Measurements from ENCODE around the gene STXBP1. TPM values are rescaled to one million over a fixed set of nuclear protein-coding genes. Genes with fewer than 3 reads are reported as not detected.

The STXBP1 gene
- total RNA-seq, 4 donors from 2014 or later = 47.0 to 81.0 (median 66.4) TPM

DNA sequence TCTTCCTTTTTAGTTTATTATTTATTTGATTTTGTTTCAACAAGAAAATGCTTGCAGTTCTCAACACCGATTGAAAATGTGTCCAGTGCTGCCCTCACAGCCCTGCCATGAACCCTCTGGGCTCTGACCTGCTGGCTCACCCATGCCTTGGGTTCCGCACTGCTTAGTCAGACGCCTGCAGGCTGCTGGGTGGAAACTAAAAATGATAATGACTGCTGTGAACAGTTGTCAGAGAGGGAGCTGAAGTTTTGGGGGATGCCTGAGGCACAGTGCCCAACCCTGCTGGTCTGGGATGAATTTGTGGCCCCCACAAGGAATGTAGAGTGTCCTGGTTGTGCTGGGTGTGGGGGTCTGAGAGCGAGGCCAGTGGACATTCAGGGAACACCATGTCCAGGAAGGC lies 72.5 kb downstream of the STXBP1 start:
- TF ChIP-seq, protein P1, sequence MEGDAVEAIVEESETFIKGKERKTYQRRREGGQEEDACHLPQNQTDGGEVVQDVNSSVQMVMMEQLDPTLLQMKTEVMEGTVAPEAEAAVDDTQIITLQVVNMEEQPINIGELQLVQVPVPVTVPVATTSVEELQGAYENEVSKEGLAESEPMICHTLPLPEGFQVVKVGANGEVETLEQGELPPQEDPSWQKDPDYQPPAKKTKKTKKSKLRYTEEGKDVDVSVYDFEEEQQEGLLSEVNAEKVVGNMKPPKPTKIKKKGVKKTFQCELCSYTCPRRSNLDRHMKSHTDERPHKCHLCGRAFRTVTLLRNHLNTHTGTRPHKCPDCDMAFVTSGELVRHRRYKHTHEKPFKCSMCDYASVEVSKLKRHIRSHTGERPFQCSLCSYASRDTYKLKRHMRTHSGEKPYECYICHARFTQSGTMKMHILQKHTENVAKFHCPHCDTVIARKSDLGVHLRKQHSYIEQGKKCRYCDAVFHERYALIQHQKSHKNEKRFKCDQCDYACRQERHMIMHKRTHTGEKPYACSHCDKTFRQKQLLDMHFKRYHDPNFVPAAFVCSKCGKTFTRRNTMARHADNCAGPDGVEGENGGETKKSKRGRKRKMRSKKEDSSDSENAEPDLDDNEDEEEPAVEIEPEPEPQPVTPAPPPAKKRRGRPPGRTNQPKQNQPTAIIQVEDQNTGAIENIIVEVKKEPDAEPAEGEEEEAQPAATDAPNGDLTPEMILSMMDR (IDR thresholded peaks at IDR 0.05) = no peak
- ATAC-seq (ENCODE audit: low FRiP score) = no peak
- DNase-seq (ENCODE audit: low spot score) = no peak

DNA sequence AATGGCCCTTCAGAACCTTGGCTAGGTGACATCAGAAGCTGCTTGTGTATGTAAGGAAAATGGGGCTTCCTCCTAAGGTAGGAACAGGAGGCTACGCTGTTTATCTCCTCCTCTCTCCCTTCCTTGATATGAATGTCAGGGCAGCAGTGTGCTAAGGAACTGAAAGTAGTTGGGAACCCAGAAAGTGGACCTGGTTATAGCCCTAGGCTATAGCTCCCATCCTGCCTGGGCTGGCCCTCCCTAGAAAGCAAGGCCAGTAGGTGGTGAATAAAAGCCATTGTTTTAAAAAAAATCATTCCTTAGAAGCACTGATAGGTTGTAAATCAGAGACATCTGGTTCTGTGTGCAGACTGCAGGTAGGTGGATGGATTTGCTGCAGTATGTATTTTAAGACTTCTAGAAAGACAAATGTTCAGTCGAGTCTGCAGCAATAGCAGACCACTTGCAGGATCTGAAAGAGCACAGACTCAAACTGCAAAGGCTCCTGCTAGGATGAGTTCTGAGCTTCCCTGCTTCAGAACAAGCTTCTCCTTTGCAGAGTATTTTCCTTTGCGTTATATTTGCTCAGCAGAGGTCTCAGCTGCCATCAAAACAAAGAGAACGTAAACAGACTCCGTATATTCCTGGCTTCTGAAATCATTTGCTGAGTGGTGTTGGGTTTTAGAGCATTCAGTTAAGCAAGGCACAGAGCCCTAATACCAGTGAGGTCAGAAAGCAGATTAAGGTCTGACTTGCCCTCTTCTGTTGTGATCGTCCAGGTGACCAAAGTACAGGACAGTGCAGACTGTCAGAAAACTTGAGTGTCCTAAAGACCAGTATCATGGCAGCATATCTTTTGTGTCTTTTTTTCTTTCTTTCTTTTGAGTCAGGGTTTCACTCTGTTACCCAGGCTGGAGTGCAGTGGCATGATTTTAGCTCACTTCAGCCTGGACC lies 74.7 kb downstream of the STXBP1 start:
- ATAC-seq (ENCODE audit: low FRiP score) (no peak), DNase-seq (ENCODE audit: low spot score) (no peak)
- TF ChIP-seq, protein P1 (IDR thresholded peaks at IDR 0.05) = no peak

DNA sequence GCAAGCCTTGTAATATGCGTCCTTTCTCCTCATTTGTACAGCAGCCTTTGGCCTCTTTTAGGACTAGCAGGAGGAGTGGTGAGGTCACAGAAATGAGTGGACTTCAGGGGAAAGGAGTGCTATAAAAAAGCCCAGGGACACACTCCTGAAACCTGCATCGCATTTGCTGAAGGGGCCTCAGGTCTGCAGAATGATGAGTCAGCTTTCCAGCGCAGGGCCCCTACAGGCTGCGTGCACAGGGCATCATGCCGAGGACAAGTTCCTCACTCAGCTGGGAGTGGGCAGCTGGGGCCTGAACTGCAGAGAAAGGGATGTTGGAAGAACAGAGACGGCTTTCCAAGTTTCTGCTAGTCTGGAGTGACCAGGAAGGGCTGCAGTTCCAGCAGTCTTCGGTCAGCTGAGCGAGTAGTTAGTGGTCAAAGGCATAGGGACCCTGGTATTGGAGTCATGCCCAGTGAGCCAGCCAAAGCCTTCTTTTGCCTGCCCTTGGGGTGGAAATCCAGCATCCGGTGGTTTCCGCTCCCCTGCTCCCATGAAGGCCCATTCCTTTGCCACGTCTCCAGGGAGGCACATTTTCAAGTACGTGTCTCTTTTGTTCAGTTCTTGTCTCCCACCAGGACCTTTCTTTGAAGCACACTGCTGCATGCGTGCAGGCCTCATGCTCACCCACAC lies 77.4 kb downstream of the STXBP1 start:
- ATAC-seq (ENCODE audit: low FRiP score) = no peak
- TF ChIP-seq, protein P1 (IDR thresholded peaks at IDR 0.05) = no peak
- DNase-seq (ENCODE audit: low spot score) = no peak

DNA sequence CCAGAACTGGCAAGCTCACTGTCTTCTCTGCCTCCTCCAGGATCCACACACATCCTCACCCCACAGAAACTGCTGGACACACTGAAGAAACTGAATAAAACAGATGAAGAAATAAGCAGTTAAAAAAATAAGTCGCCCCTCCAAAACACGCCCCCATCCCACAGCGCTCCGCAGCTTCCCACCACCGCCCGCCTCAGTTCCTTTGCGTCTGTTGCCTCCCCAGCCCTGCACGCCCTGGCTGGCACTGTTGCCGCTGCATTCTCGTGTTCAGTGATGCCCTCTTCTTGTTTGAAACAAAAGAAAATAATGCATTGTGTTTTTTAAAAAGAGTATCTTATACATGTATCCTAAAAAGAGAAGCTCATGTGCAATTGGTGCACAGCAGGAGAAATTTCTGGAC lies 78.7 kb downstream of the STXBP1 start:
- TF ChIP-seq, protein P1 (IDR thresholded peaks at IDR 0.05) = no peak
- no peak for DNase-seq (ENCODE audit: low spot score)
- ATAC-seq (ENCODE audit: low FRiP score) = no peak

DNA sequence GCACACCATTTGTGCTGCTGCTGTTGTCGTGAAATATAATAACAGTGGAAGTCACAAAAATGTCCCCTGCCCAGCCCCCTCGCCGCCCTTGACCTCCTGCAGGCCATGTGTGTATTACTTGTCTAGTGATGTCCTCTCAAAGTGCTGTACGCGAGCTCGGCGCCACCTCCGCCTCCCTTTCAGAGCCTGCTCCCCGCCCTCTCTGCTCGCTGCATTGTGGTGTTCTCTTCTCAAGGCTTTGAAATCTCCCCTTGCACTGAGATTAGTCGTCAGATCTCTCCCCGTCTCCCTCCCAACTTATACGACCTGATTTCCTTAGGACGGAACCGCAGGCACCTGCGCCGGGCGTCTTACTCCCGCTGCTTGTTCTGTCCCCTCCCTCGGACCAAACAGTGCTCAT lies 80.0 kb downstream of the STXBP1 start:
- TF ChIP-seq, protein P1 (IDR thresholded peaks at IDR 0.05) = no peak
- no peak for DNase-seq (ENCODE audit: low spot score)
- ATAC-seq (ENCODE audit: low FRiP score) = no peak

DNA sequence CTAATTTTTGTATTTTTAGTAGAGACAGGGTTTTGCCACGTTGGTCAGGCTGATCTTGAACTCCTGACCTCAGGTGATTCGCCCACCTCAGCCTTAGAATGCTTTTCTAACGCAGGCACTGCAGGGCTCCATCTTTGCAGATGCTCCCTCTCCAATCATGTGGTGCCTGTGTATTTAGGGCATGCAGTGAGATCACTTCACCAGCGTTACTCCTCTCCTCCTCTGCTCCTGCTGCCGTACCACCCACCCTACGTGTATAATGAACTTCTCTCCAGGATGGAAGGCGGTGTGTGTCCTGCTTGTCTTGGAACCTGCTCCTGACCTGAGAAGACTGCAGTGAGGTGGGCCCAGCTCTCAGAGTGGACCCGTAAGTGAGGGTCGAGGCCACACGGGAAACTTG lies 81.1 kb downstream of the STXBP1 start:
- TF ChIP-seq, protein P1 (IDR thresholded peaks at IDR 0.05) = no peak
- ATAC-seq (ENCODE audit: low FRiP score) = no peak
- DNase-seq (ENCODE audit: low spot score) = no peak

All from omental fat pad (tissue), 4 donors.